MCF 10A (cell line): Measurements from ENCODE around the gene CMTM8. TPM values are rescaled to one million over a fixed set of nuclear protein-coding genes. Genes with fewer than 3 reads are reported as not detected.

ENCODE experiments used
- BruUV-seq: library from RNA; stranded (reverse); fragments of 400-500 nt; replicated peaks from 2 replicates; lab custom pipeline; 2021; lab: Mats Ljungman, UMichigan
- CTCF ChIA-PET: fragments of 300-600 bp; sonication (Branson Sonifier 250); formaldehyde crosslinking; extraction: SDS; loops from one replicate; lab custom pipeline; 2021; ENCODE audit warnings: antibody characterized with exemption, inconsistent platforms; lab: Yijun Ruan, JAX
- POLR2A ChIA-PET: fragments of 300-600, 350-650 bp; sonication (Branson Sonifier 250); formaldehyde crosslinking; extraction: SDS; loops from one replicate; lab custom pipeline; 2020; ENCODE audit warnings: antibody characterized with exemption, inconsistent platforms; lab: Yijun Ruan, JAX
- DNase-seq: peaks from one replicate; pipeline ENCODE4 v3.0.0-alpha.2; 2018; ENCODE audit not compliant: unreplicated experiment
- H3K27ac Mint-ChIP-seq: one replicate; pipeline ENCODE4 v1.8.0; 2022; ENCODE audit warnings: mild to moderate bottlenecking, low read depth, mixed read lengths; ENCODE audit not compliant: unreplicated experiment
- H3K27me3 Mint-ChIP-seq: one replicate; pipeline ENCODE4 v1.8.0; 2022; ENCODE audit warnings: mixed read lengths; ENCODE audit not compliant: insufficient read depth, unreplicated experiment
- H3K36me3 Mint-ChIP-seq: one replicate; pipeline ENCODE4 v1.8.0; 2022; ENCODE audit warnings: mild to moderate bottlenecking, moderate library complexity, mixed read lengths; ENCODE audit not compliant: insufficient read depth, unreplicated experiment
- H3K4me1 Mint-ChIP-seq: one replicate; pipeline ENCODE4 v1.8.0; 2022; ENCODE audit warnings: mixed read lengths; ENCODE audit not compliant: insufficient read depth, unreplicated experiment
- H3K4me3 Mint-ChIP-seq: one replicate; pipeline ENCODE4 v1.8.0; 2022; ENCODE audit warnings: mild to moderate bottlenecking, moderate library complexity, mixed read lengths; ENCODE audit not compliant: unreplicated experiment
- H3K9me3 Mint-ChIP-seq: one replicate; pipeline ENCODE4 v1.8.0; 2022; ENCODE audit warnings: mixed read lengths; ENCODE audit not compliant: unreplicated experiment
- CTCF ChIP-seq: fragments of 200-600 bp; IDR thresholded peaks from one replicate; pipeline ENCODE4 v1.8.0; 2022; ENCODE audit warnings: antibody characterized with exemption, mild to moderate bottlenecking; ENCODE audit not compliant: unreplicated experiment
- intact Hi-C: fragments of 100-400 bp; cut with micrococcal nuclease; formaldehyde crosslinking; loops from 2 replicates; pipeline ENCODE4 v1.14.1; 2022
- total RNA-seq: library from RNA; stranded (reverse); gene quantifications from 2 replicates; pipeline ENCODE4 v1.2.3, GENCODE V29; 2022

CMTM8 gene
- total RNA-seq, 1 experiment from 2014 or later, result 3.8 TPM

GRCh38 chr3:32249184-32249782 is 10.8 kb downstream of the CMTM8 start:
- Mint-ChIP-seq H3K36me3 (no peaks in the 10 kb centered on the region), H3K4me1 (peaks cover 8% of the 10 kb centered on the region), H3K27ac (peak overlapping the region; percentile 63), H3K9me3 (peaks cover 6% of the 10 kb centered on the region), H3K27me3 (no peaks in the 10 kb centered on the region), H3K4me3 (no peak overlapping the region)
- TF ChIP-seq CTCF, result no peak
- intact Hi-C loops, result loop anchor here (2.0 kb wide), 1 partner anchor 72 kb away; no protein-coding TSS in a partner anchor
- peak; percentile 88 for DNase-seq
- CTCF ChIA-PET, result interaction anchor here (1.0 to 2.5 kb wide), 2 partner anchors 10 to 44 kb away, joined by 3 to 17 read pairs; partner anchors contain the start of gene CMTM8
- BruUV-seq, result no TSS peak
- POLR2A ChIA-PET, result interaction anchor here (0.7 to 3.3 kb wide), 7 partner anchors 10 to 173 kb away, joined by 3 to 25 read pairs (median 4); partner anchors contain the start of gene CMTM8

- POLR2A ChIA-PET, result interaction anchor here (0.7 to 1.4 kb wide), 3 partner anchors 13 to 57 kb away, joined by 3 to 5 read pairs (median 4); no protein-coding TSS in a partner anchor
Observed at GRCh38 chr3:32254268-32254667, 15.8 kb downstream of the CMTM8 start.

GRCh38 chr3:32255345-32255744 is 16.9 kb downstream of the CMTM8 start:
- Mint-ChIP-seq H3K27me3 (no peaks in the 10 kb centered on the region), H3K4me3 (no peak overlapping the region), H3K36me3 (peaks cover 4% of the 10 kb centered on the region), H3K9me3 (peaks cover 14% of the 10 kb centered on the region), H3K27ac (no peak overlapping the region), H3K4me1 (peaks cover 5% of the 10 kb centered on the region)
- DNase-seq, result no peak
- TF ChIP-seq CTCF, result no peak
- ChIA-PET CTCF (interaction anchor here (1.7 kb wide), 1 partner anchor 17 kb away, joined by 3 read pairs; no protein-coding TSS in a partner anchor), POLR2A (interaction anchor here (1.4 kb wide), 1 partner anchor 16 kb away, joined by 5 read pairs; no protein-coding TSS in a partner anchor)
- BruUV-seq, result no TSS peak
- intact Hi-C loops, result no loop called here

More at GRCh38 chr3:32254268-32254667, 15.8 kb downstream of the CMTM8 start:
- no peak for TF ChIP-seq CTCF
- H3K27ac Mint-ChIP-seq, result no peak overlapping the region
- peaks cover 5% of the 10 kb centered on the region for H3K4me1 Mint-ChIP-seq
- H3K36me3 Mint-ChIP-seq, result peaks cover 4% of the 10 kb centered on the region
- H3K27me3 Mint-ChIP-seq, result no peaks in the 10 kb centered on the region
- no peak overlapping the region for H3K4me3 Mint-ChIP-seq
- H3K9me3 Mint-ChIP-seq, result peaks cover 14% of the 10 kb centered on the region
- no TSS peak for BruUV-seq
- CTCF ChIA-PET, result interaction anchor here (0.7 kb wide), 1 partner anchor 79 kb away, joined by 5 read pairs; no protein-coding TSS in a partner anchor
- intact Hi-C loops, result no loop called here
- DNase-seq, result no peak

GRCh38 chr3:32256206-32256605 is 17.7 kb downstream of the CMTM8 start:
- CTCF ChIA-PET, result interaction anchor here (1.7 kb wide), 1 partner anchor 16 kb away, joined by 3 read pairs; no protein-coding TSS in a partner anchor
- no peak for DNase-seq

More at GRCh38 chr3:32256206-32256605, 17.7 kb downstream of the CMTM8 start:
- BruUV-seq, result no TSS peak
- H3K27ac Mint-ChIP-seq, result no peak overlapping the region
- peaks cover 14% of the 10 kb centered on the region for H3K9me3 Mint-ChIP-seq
- intact Hi-C loops, result no loop called here
- POLR2A ChIA-PET, result no interaction called here
- no peaks in the 10 kb centered on the region for H3K27me3 Mint-ChIP-seq
- H3K4me3 Mint-ChIP-seq, result no peak overlapping the region
- H3K4me1 Mint-ChIP-seq, result peaks cover 5% of the 10 kb centered on the region
- no peak for TF ChIP-seq CTCF
- H3K36me3 Mint-ChIP-seq, result peaks cover 4% of the 10 kb centered on the region
